Measurements from ENCODE around the gene CALN1.
"Not testable (repeated sequence)": the region's sequence is repeated elsewhere in the genome, so short reads cannot be mapped to it uniquely, and the experiment has no call there.

The CALN1 gene

DNA sequence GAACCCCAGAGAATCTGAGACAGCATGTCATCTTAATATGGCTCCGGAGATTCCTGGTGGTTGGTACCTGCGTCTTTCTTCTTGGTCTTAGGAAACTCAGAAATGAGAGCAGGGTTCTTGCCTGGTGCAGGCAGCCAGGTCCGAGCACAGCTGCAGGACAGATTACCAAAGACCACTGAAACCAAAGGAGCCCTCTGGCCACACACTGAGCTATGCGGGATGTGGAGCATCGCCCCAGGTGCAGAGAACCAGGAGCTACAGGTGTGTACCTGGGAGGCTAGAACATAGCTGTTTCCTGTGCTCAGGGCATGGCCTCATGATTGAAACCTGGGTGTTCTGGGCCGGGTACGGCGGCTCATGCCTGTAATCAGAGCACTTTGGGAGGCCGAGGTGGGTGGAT, 635.4 kb downstream of the CALN1 start:
- DNase-seq = no peak

DNA sequence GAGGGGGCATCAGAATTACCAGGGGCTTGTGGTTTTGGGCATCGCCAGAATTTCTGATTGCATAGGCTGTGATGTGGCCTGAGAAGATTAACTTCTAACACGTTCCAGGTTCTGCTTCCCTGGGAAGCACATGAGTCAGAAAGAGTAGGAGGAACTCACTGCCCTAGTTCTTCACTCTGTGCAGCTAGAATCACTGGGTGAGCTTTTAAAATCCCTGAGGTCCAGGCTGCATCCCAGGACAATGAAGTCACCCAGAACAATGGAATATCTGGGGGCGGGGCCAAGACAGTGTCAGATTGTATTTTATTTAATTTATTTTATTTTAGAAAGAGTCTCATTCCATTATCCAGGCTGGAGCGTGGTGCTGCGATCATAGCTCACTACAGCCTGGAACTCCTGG, 636.5 kb downstream of the CALN1 start:
- no peak for DNase-seq

DNA sequence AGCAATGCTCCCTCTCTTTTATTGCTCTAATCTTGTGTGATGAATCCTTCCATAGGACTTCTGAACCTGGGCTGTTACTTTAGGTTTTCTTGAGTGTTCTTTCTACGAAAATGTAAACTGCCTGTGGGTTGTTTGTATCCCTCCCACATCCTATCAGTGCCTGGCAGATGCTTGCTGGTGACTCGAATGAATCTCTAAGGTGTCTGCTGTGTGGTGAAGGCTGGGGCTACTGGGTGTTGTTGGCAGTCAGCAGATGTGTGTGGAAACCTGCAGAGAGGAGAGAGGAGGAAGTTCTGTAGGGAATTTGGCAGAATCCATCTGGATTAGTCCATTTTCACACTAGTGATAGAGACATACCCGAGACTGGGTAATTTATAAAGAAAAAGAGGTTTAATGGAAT, 639.4 kb downstream of the CALN1 start:
- no peak for DNase-seq

DNA sequence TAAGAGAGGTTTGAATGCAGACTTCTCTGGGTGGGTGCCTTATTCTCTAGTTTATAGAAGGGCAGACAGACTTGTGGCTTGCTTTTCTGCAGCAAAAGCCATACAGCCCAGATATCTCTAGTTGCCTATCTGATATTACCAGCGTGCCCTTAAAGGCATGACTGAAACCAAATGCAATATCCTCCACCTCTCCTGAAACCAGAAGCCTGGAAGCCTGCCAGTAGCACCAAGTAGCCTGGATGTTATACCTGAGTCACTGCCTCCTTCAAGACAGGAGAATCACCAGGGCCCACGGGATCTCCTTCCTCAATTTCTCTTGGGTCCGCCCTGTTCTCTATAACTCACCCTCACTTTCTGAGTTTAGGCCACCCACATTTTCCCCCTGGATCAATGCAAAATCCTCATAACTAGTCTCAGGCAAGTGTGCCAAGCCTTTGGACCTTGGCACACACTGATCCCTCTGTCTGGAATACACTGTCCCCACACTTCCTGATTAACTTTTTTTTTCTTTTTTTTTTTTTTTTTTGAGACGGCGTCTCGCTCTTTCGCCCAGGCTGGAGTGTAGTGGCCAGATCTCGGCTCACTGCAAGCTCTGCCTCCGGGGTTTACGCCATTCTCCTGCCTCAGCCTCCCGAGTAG, 641.8 kb downstream of the CALN1 start:
- DNase-seq = peak; percentile 59

DNA sequence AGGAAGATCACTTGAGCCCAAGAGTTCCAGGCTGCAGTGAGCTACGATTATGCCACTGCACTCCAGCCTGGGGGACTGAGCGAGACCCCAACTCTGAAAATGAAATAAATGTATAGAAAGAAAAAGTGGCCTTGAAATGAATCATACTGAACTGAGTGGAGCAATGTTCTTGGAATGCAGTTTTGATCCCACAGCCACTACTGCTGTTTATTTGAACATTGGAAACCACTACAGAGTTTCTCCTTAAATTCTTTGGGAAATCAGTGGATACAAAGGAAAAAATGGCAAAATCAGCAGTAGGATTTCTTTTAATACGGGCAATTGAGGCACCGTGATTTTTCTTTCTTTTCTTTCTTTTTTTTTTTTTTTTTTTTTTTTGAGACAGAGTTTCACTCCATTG, 642.8 kb downstream of the CALN1 start:
- no peak for DNase-seq

DNA sequence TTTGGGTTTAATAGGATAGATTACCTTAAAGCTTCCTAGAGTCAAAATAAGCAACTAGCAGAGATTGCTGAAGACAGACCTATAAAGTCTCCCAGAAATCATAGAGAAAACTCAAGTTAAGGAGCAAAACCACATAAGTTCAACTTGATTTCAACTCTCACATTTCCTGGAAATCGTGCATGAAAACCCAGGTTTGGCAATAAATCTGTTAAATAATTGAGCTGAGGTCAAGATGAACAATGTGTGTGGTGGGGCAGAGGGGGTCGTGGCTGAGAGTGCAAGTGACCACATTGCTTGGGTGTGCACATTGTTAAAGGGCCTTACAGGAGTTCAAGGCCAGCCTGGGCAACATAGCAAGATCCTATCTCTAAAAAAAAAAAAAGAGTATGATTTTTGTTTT, 643.7 kb downstream of the CALN1 start:
- no peak for DNase-seq

DNA sequence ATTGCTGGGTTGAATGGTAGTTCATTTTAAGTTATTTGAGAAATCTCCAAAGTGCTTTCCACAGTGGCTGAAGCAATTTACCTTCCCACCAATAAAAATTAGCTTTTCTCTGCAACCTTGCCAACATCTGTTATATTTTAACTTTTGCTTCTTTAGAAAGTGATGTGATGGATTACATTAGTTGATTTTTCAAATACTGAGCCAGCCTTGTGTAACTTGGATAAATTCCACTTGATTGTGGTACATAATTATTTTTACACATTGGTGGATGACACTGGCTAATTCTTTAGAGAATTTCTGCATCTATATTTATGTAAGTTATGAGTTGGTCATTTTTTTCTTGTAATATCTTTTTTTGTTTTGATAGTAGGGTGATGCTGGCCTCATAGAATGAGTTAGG, 646.1 kb downstream of the CALN1 start:
- no peak for DNase-seq

DNA sequence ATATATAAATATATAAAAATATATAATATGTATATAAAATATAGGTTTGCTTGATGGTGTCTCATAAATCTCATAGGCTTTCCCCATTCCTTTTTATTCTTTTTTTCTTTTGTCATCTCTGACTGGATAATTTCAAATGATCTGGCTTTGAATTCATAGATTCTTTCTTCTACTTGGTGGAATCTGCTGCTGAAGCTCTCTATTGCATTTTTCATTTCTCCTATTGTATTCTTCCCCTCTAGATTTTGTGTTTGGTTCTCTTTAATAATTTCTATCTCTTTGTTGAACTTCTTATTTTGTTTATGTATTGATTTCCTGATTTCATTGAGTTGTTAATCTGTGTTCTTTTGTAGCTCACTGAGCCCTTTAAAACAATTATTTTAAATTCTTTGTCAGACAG, 650.8 kb downstream of the CALN1 start:
- no peak for DNase-seq

DNA sequence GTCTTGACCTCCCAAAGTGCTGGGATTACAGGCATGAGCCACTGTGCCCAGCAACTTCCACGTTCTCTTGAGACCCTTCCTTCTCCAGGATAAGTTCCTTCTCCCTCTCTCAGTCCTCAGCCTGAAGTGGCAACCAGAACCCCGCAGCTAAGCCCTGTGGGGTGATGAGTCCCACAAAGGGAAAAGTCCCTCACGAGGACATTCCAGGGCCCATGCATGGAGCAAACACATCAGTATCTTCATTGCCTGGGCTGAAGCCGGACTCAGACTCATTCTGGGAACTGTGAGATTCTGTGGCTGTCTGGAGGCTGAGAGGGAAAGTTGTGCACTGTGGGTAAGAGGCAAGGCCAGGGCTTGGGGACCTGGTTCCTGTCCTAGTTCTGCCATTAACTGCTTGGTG, 657.3 kb downstream of the CALN1 start:
- no peak for DNase-seq

DNA sequence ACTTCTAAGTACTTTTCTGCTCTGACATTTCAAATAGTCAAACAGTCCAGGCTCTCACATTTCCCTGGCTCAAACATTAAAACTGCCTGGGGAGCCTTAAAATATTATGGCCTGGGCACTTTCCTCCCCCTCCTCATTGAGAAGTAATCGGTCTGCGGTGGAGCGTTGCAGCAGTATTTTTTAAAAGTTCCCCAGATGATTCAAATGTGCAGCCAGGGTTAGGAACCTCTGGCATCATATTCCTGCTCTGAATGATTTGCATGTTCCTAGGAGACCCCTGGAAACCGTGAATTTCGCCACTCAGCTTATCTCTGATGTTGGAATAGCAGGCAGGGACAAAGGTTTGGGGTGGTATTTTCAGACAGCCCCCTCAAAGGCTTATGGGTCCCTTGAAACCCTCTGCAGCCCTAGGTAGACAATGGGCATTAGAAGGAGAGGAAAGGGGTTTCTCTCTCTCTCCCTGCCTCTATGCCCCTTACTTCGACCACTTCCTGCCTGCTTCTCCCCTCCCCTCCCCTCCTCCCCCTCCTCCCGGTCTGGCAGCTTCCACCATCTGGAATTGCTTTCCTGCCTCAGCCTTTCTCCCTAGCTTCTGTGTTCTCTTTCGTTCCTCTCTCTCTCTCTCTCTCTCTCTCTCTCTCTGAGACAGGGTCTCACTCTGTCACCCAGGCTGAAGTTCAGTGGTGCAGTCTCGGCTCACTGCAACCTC, 658.0 kb downstream of the CALN1 start:
- no peak for DNase-seq

DNA sequence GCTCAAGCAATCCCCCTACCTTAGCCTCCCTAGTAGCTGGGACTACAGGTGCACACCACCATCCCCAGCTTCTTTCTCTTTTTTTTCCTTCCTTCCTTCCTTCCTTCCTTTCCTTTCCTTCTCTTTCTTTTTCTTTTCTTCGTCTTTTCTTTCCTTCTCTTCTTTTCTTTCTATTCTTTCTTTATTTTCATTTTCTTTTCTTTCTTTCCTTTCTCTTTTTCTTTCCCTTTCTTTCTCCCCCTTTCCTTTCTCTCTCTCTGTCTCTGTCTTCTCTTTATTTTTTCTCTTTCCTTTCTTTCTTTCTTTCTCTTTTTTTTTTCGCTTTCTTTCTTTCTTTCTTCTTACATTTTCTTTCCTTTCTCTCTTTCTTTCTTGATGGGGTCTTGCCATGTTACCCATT, 658.9 kb downstream of the CALN1 start:
- DNase-seq = no peak

DNA sequence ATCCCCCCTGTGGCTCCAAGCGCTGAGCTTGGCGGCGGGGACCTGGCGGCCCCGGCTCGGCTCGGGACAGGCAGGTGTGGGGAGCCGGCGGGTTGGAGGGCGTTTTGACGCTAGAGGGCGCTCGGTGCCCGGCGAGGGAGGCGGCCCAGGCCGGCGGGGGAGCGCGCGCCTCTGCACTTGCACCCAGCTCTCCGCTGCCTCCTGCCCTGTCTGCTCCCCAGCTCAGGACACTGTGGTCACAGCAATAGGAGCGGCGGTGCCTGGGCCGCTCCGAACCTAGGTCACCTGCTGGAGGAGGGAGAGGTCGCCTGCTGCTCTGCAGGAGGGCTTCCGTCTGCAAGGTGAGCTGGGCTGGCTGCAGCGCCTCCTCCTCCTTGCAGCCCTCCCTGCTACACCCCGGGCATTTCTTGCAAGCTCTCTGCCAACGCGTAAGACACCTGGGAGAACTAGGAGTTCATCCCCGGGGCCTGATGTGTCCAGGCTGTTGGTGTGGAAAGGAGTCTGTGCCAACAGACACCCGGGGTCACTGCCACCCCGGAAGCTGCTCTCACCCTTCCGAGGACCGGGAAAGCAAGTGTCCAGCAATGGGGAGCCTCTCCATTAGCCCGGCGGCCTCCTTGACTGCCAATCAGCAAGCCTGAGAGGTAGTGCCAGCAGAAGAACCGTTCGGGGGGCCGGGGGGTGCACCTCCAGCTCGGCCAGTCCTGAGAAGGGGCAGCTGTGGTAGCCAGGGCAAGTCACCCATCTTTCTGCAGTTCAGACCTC, 659.8 kb downstream of the CALN1 start:
- DNase-seq = peak; percentile 77

DNA sequence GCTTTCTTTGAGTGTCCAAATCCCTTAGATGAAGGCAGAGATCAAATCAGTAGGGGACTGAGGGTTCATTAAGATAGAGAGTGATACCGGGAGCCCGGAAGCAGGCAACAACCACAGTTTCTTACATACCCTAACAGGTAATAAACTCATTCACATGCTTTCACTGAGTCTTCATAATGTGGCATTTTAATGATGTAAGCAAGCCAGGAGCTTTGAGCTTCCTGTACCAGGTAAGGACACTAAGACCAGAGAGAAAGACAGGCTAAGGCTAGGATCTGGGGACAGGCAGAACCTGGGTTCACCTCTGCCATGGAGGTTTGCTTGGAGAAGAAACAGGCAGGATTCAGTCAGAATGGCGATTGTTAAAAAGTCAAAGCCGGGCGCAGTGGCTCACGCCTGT, 661.8 kb downstream of the CALN1 start:
- no peak for DNase-seq

DNA sequence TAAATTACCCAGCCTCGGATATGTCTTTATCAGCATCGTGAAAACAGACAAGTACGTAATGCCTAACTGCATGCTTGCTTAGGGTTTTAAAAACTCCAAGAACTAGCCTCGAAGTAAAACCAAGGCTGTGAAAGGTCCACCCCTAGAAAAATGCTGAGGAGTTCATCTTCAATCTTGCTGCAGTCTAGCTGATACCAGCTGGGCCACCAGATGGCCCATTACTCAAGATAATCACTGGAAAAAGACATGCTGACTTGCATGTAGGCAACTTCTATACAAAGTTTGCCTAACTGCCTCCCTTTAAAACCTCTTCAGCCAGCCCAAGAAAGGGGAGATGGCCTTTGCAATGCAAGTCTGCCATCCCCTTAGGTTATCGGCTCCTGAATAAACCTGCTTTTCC, 666.1 kb downstream of the CALN1 start:
- peak; percentile 18 for DNase-seq

DNA sequence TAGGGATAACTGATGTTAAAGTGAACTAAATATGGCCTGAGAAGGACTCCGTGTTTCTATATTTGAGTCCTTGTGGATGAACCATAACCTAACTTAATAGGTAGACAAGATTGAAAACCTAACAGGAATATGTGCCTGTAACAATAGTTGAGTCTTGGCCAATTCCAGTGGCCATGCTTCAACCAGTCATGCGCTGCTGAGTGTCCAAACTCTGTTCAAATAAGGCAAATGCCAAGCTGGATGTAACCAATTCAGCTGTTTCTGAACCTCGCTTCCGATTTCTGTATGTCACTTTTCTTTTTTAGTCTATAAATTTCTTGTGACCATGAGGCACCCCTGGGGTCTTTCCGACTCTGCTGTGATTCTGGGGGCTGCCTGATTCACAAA, 672.0 kb downstream of the CALN1 start:
- no peak for DNase-seq

DNA sequence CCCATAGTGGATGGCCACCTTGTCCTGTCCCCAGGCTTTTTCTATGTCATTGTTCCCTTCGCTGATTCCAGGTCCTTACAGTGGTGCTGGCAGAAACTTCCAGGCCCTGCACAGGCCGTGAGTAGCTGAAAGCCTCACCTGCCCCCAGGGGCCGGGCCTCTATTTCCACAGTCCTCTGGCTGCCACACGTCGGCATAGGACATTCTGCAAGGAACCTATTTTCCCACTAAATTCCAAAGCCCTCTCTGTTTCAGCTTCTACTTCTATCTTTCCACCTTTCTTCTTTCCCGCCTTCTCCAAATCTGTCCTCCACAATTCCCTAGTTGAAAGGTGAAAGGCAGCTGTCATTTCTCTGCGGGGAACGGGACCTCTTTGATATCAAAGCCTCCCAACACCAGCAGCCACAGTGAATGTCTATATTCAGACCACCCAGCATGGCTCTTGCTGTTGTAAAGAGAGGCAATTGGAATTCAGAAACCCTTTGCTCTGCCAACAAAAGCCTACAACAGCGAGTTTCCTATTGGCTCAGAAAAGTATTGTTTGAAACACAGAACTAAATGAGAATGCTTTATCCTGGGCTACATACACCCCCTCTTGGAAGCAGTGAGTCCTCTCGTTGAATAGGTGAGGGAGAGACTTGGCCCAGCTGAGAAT, 672.5 kb downstream of the CALN1 start:
- no peak for DNase-seq

DNA sequence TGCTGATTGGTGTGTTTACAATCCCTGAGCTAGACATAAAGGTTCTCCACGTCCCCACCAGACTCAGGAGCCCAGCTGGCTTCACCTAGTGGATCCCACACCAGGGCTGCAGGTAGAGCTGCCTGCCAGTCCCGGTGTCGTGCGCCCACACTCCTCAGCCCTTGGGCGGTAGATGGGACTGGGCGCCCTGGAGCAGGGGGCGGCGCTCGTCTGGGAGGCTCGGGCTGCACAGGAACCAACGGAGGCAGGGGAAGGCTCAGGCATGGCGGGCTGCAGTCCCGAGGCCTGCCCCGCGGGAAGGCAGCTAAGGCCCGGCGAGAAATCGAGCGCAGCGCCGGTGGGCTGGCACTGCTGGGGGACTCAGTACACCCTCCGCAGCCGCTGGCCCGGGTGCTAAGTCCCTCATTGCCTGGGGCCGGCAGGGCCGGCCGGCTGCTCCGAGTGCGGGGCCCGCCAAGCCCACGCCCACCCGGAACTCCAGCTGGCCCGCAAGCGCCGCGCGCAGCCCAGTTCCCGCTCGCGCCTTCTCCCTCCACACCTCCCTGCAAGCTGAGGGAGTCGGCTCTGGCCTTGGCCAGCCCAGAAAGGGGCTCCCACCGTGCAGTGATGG, 674.1 kb downstream of the CALN1 start:
- DNase-seq = not testable (repeated sequence)

DNA sequence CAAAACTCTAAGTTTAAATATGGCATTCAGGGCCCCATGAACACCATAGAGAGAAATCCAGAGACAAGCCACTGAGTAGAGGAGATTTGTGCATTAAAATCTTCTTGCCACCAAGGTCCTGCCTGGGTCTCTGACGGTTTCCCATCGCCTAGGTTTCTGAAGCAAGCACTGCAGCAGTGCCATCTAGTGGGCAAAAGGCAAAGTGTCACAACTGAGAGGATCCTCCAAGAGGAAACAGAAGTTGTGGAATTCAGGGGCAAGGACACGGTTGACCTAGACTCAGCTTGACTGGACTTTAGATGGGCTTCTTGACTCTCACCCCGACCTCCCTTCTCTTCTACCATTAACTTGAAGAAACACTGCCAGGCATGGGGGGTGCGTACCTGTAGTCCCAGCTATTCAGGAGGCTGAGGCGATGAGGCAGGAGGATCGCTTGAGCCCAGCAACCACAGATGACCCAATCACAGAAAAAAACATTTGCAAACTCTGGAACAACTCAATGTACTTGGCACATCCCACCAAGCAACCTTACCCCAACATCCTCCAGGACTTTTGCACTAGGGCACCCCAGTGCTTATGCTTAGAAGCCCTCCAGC, 676.1 kb downstream of the CALN1 start:
- DNase-seq = peak; percentile 75

DNA sequence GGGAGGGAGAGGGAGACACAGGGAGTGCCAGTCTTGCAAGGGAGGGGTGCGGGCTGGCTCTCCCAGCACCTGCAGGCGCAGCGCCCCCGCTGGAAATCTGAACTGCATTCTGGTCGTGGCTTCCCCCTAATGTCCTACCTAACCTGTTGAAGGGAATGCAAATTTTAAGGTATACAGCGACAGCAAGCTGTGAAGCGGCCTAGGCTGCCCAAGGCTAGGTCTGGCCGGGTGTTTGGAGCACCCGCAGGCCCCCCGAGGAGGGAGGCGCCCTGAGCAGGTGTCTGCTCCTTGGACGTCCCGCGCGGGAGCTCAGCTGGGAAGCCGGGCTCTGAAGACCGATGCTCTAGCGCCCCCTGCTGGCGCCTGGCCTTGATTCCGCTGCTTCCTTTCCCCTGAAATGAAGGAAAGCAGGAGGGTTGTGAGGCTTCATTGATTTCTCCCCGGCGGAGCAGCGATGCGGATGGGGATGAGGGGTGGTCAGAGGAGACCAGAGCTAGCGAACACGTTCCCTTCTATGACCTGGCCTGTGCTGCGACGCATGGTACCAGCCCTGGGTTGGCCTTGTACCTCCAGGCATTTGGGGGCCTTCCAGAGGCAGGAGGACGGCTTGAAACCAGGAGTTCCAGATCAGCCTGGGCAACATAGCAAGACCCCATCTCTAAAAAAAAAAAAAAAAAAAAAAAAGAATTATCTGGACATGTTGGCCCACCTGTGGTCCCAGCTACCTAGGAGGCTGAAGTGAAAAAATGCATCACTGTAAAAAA, 678.8 kb downstream of the CALN1 start:
- DNase-seq = peak; percentile 88

DNA sequence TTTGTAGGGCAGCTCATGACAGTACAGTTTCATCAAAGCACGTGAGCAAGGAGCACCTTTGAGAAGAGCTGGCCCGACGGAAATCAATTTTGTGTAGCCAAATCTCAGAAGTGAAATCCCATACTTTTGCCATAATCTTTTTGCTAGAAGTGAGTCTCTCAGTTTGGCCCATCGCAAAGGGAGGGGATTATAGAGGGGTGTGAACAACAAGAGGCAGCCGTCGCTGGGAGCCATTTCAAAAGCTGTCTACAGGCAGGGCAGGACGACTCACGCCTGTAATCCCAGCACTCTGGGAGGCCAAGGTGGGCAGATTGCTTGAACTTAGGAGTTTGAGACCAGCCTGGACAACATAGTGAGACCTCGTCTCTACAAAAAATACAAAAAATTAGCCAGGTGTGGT, 680.4 kb downstream of the CALN1 start:
- DNase-seq = no peak

Measured in RPMI8226 (cell line).